Liver (tissue), 9 donors: ENCODE measurements around the gene JCAD. TPM values are rescaled to one million over a fixed set of nuclear protein-coding genes. Genes with fewer than 3 reads are reported as not detected.
A peak's percentile ranks its signal among the peaks of the same experiment; 100 is the strongest.

ENCODE experiments used
- DNase-seq: peaks from one replicate; pipeline ENCODE4 v3.0.0-alpha.2; 2017; ENCODE audit warnings: low spot score
- H3K27ac ChIP-seq, 2 donors: one replicate each; pipeline ENCODE4 v1.7.0; 2013; ENCODE audit warnings: inconsistent platforms in 2 of 2, low read length in 2 of 2, control low read depth in 1 of 2, low read depth in 1 of 2, mild to moderate bottlenecking in 1 of 2
- H3K27me3 ChIP-seq, 4 donors: one replicate each; pipeline versions ENCODE4 v1.6.1 to v1.7.0; 2013; ENCODE audit warnings: low read length in 3 of 4, inconsistent platforms in 1 of 4, mild to moderate bottlenecking in 1 of 4, moderate library complexity in 1 of 4; ENCODE audit not compliant: control insufficient read depth in 4 of 4, insufficient read depth in 4 of 4
- H3K36me3 ChIP-seq, 4 donors: one replicate each; pipeline versions ENCODE4 v1.6.1 to v1.7.0; 2013; ENCODE audit warnings: low read length in 3 of 4, mild to moderate bottlenecking in 3 of 4, low read depth in 1 of 4, moderate library complexity in 1 of 4; ENCODE audit not compliant: control insufficient read depth in 4 of 4, insufficient read depth in 3 of 4
- H3K4me1 ChIP-seq, 4 donors: one replicate each; pipeline versions ENCODE4 v1.6.1 to v1.7.0; 2013; ENCODE audit warnings: low read length in 3 of 4, mild to moderate bottlenecking in 3 of 4, moderate library complexity in 1 of 4; ENCODE audit not compliant: control insufficient read depth in 4 of 4, insufficient read depth in 4 of 4
- H3K4me3 ChIP-seq, 3 donors: one replicate each; pipeline versions ENCODE4 v1.6.1 to v1.7.0; 2013; ENCODE audit warnings: low read length in 3 of 3, control low read depth in 1 of 3, low read depth in 1 of 3, mild to moderate bottlenecking in 1 of 3
- H3K9ac ChIP-seq, 2 donors: one replicate each; pipeline ENCODE4 v1.7.0; 2013; ENCODE audit warnings: low read length in 2 of 2, mild to moderate bottlenecking in 2 of 2, moderate library complexity in 2 of 2, control low read depth in 1 of 2, low read depth in 1 of 2
- H3K9me3 ChIP-seq, 4 donors: one replicate each; pipeline versions ENCODE4 v1.6.1 to v1.7.0; 2013; ENCODE audit warnings: low read length in 3 of 4; ENCODE audit not compliant: control insufficient read depth in 4 of 4
- ATF3 ChIP-seq: IDR thresholded peaks from 2 replicates; pipeline ENCODE4 v1.6.1; 2016; ENCODE audit warnings: antibody characterized with exemption
- EGR1 ChIP-seq, 2 donors: IDR thresholded peaks; 2 replicates each; pipeline ENCODE4 v1.6.1; 2016 to 2018; ENCODE audit warnings: antibody characterized with exemption in 2 of 2, low read depth in 2 of 2
- FOXA1 ChIP-seq: IDR thresholded peaks from 2 replicates; pipeline ENCODE4 v1.6.1; 2016; ENCODE audit warnings: antibody characterized with exemption
- FOXA2 ChIP-seq: IDR thresholded peaks from 2 replicates; pipeline ENCODE4 v1.6.1; 2016; ENCODE audit warnings: antibody characterized with exemption
- GABPA ChIP-seq, 2 donors: IDR thresholded peaks in 1 of 2; conservative IDR thresholded peaks in 1 of 2; 2 replicates each; pipeline ENCODE4 v1.6.1; 2016; ENCODE audit warnings: antibody characterized with exemption in 2 of 2, mild to moderate bottlenecking in 1 of 2, moderate library complexity in 1 of 2
- HNF4A ChIP-seq, 2 donors: conservative IDR thresholded peaks; 2 replicates each; pipeline ENCODE4 v1.6.1; 2016; ENCODE audit warnings: antibody characterized with exemption in 2 of 2, mild to moderate bottlenecking in 2 of 2
- HNF4G ChIP-seq: IDR thresholded peaks from 2 replicates; pipeline ENCODE4 v1.6.1; 2016; ENCODE audit warnings: antibody characterized with exemption
- JUND ChIP-seq, 2 donors: IDR thresholded peaks; 2 replicates each; pipeline ENCODE4 v1.6.1; 2016; ENCODE audit warnings: antibody characterized with exemption in 2 of 2
- MAX ChIP-seq: IDR thresholded peaks from 2 replicates; pipeline ENCODE4 v1.6.1; 2016; ENCODE audit warnings: antibody characterized with exemption
- NR2F2 ChIP-seq: IDR thresholded peaks from 2 replicates; pipeline ENCODE4 v1.6.1; 2016; ENCODE audit warnings: antibody characterized with exemption
- RAD21 ChIP-seq, 2 donors: IDR thresholded peaks; 2 replicates each; pipeline ENCODE4 v1.6.1; 2016; ENCODE audit warnings: antibody characterized with exemption in 2 of 2, mild to moderate bottlenecking in 2 of 2
- REST ChIP-seq: IDR thresholded peaks from 2 replicates; pipeline ENCODE4 v1.6.1; 2016; ENCODE audit warnings: antibody characterized with exemption, mild to moderate bottlenecking
- RXRA ChIP-seq, 2 donors: IDR thresholded peaks; 2 replicates each; pipeline ENCODE4 v1.6.1; 2017 to 2018; ENCODE audit warnings: antibody characterized with exemption in 2 of 2, mild to moderate bottlenecking in 1 of 2
- SP1 ChIP-seq: IDR thresholded peaks from 2 replicates; pipeline ENCODE4 v1.6.1; 2018; ENCODE audit warnings: antibody characterized with exemption, mild to moderate bottlenecking
- TAF1 ChIP-seq: conservative IDR thresholded peaks from 2 replicates; pipeline ENCODE4 v1.6.1; 2016; ENCODE audit warnings: antibody characterized with exemption, mild to moderate bottlenecking
- YY1 ChIP-seq: IDR thresholded peaks from 2 replicates; pipeline ENCODE4 v1.6.1; 2016; ENCODE audit warnings: antibody characterized with exemption, mild to moderate bottlenecking
- ZBTB33 ChIP-seq: IDR thresholded peaks from 2 replicates; pipeline ENCODE4 v1.6.1; 2016; ENCODE audit warnings: antibody characterized with exemption
- WGBS: extraction: QIAGEN DNeasy Blood & Tissue Kit; methylation state at CpG from one replicate; pipeline ENCODE4 v1.1.7; 2013; 5-methylcytosine and 5-hydroxymethylcytosine counted together
- polyA plus RNA-seq, 2 donors: library from polyadenylated mRNA; stranded (reverse) in 1 of 2; unstranded in 1 of 2; fragments of 200-250 nt in 1 of 2; fragments of >200 nt in 1 of 2; fragmentation: Nextera tagmentation in 1 of 2; extraction: Ambion mirVana in 1 of 2; gene quantifications; one replicate each; pipeline versions ENCODE4 v1.2.1 to v1.2.3, GENCODE V29; 2013 to 2015
- total RNA-seq, 2 donors: library from RNA; depleted of rRNA; stranded (reverse); fragments of >200 nt; gene quantifications; one replicate each; pipeline ENCODE4 v1.2.3, GENCODE V29; 2014
- TF ChIP-seq, protein P1 (sequence below): fragments of 150-350 bp; IDR thresholded peaks from 2 replicates; pipeline ENCODE4 v1.5.1; 2017; ENCODE audit warnings: improper control_type of control experiment, low read depth, low read length; ENCODE audit not compliant: missing input control
- donor health status: healthy.
- donor health status: healthy.
- donor health status: healthy.
- donor health status: healthy.
- donor health status: healthy.

The JCAD gene
- total and polyA plus RNA-seq, 4 donors, result 0.77 to 3.2 (median 1.1) TPM

DNA sequence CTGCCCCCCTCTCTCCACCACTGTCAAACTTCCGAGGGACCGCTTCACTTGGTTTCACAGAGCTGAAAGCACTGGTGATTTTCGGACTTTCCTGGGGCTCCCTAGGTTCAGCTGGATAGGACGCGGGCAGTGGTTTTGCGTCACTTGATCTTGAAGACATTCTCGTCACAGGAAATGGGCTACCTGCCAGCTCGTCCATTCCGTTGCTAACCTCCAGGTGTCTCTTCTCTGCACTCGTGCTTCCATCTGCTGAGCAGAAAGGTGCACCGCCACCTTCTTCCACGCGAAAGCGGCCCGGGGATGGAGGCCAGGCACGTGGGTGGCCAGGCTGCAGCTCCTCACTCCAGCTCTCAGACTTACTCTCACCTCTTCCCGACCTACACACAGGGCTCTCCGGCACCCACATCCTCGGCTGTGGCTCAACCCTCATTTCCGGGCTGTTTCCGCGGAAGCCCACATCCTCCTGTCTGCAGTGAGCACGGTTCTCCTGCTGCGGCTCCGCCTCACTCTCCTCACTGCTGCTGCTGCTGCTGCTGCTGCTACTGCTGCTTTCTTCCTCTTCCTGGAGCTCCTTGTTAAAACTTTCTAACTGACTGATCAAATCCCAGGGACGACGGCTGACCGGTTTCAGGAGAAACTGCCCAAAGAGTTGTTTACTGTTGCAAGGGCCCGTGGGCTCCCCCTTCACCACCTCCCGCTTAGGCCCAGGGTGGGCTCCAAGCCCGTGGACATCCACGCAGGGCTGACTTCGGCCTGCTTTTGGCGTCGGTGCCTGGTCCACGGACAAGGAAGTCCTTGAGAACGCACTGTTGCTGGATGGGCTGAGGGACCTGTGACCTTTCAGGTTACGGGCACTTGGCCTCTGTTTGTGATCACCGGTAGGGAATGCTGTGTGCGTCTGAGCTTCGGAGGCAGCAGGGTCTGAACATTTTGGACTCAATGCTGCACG is 32.1 kb downstream of the JCAD start:
- 61% methylated on average over 42 of the region's 42 CpGs for WGBS
- no peaks in the 10 kb centered on the region for H3K27me3 ChIP-seq
- peak; percentile 28 to 45 for TF ChIP-seq RAD21 (IDR thresholded peaks at IDR 0.05)
- no peak for TF ChIP-seq FOXA1
- no peak for TF ChIP-seq MAX
- TF ChIP-seq, protein P1, sequence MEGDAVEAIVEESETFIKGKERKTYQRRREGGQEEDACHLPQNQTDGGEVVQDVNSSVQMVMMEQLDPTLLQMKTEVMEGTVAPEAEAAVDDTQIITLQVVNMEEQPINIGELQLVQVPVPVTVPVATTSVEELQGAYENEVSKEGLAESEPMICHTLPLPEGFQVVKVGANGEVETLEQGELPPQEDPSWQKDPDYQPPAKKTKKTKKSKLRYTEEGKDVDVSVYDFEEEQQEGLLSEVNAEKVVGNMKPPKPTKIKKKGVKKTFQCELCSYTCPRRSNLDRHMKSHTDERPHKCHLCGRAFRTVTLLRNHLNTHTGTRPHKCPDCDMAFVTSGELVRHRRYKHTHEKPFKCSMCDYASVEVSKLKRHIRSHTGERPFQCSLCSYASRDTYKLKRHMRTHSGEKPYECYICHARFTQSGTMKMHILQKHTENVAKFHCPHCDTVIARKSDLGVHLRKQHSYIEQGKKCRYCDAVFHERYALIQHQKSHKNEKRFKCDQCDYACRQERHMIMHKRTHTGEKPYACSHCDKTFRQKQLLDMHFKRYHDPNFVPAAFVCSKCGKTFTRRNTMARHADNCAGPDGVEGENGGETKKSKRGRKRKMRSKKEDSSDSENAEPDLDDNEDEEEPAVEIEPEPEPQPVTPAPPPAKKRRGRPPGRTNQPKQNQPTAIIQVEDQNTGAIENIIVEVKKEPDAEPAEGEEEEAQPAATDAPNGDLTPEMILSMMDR, result peak; percentile 18
- TF ChIP-seq EGR1 (IDR thresholded peaks at IDR 0.05; ENCODE audit: low read depth in 2 of 2), result no peak
- no peak for TF ChIP-seq NR2F2
- no peak for TF ChIP-seq ATF3
- no peak for TF ChIP-seq FOXA2
- H3K4me1 ChIP-seq, result peaks cover 0 to 11% (median 5%) of the 10 kb centered on the region in 4 donors
- H3K9me3 ChIP-seq, result no peaks in the 10 kb centered on the region
- H3K36me3 ChIP-seq, result no peaks in the 10 kb centered on the region
- no peak overlapping the region for H3K4me3 ChIP-seq
- no peak for DNase-seq
- no peak overlapping the region for H3K9ac ChIP-seq
- H3K27ac ChIP-seq, result peak overlapping the region; percentile 42 to 46

DNA sequence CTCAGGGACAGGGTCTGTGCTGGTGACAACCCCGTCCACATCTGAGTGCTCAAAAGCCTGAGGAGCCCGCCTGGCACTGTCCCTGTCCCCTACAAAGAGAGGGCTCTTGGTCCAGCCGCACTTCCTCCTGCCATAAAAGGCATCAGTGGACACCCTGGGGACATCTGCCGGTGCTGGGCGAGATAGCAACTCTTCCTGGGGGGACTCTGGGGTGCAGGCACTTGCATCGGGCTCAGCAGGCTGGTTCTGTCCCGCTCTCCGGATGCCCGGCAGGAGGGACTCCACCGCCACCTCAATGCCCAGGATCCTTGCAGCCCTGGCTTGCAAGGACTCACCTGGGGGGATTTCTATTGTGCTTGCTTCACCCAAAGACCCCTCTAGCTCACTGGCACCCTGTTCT is 32.8 kb downstream of the JCAD start:
- H3K4me3 ChIP-seq, result no peak overlapping the region
- H3K27ac ChIP-seq, result peak overlapping the region in 1 of 2 donors; percentile 4
- H3K27me3 ChIP-seq, result no peaks in the 10 kb centered on the region
- DNase-seq, result no peak
- H3K36me3 ChIP-seq, result no peaks in the 10 kb centered on the region
- WGBS, result 91% methylated on average over 10 of the region's 10 CpGs
- no peaks in the 10 kb centered on the region for H3K9me3 ChIP-seq
- H3K4me1 ChIP-seq, result peaks cover 0 to 11% (median 5%) of the 10 kb centered on the region in 4 donors
- no peak for TF ChIP-seq JUND (IDR thresholded peaks at IDR 0.05)
- TF ChIP-seq ATF3, result no peak
- no peak for TF ChIP-seq YY1
- TF ChIP-seq SP1, result no peak
- no peak for TF ChIP-seq RXRA (IDR thresholded peaks at IDR 0.05)
- no peak for TF ChIP-seq MAX
- no peak for TF ChIP-seq TAF1
- no peak for TF ChIP-seq RAD21 (IDR thresholded peaks at IDR 0.05)
- TF ChIP-seq EGR1 (IDR thresholded peaks at IDR 0.05; ENCODE audit: low read depth in 2 of 2), result no peak
- TF ChIP-seq, protein P1, result no peak
- no peak for TF ChIP-seq REST
- TF ChIP-seq NR2F2, result no peak
- no peak for TF ChIP-seq FOXA1
- no peak for TF ChIP-seq HNF4G
- no peak for TF ChIP-seq GABPA (IDR thresholded peaks at IDR 0.05 in 1 of 2, conservative IDR thresholded peaks at IDR 0.05 in 1 of 2)
- TF ChIP-seq HNF4A (conservative IDR thresholded peaks at IDR 0.05), result no peak
- no peak for TF ChIP-seq ZBTB33
- no peak for TF ChIP-seq FOXA2
- H3K9ac ChIP-seq, result no peak overlapping the region
